Suprapubic skin (tissue), 3 donors: Measurements from ENCODE around the gene PTAR1.

Experiments used
- CTCF ChIP-seq, 2 donors: fragments of 200-600 bp in 1 of 2; fragments of 450-650 bp in 1 of 2; sonication (generic) in 1 of 2; IDR thresholded peaks; one replicate each; pipeline ENCODE4 v1.5.1; 2016 to 2019; ENCODE audit warnings: antibody characterized with exemption in 2 of 2, mild to moderate bottlenecking in 1 of 2, moderate library complexity in 1 of 2
- EP300 ChIP-seq: sonication (generic); formaldehyde crosslinking; IDR thresholded peaks from one replicate; pipeline ENCODE4 v1.6.1; 2017; ENCODE audit warnings: antibody characterized with exemption
- POLR2A ChIP-seq, 2 donors: fragments of 450-650 bp; IDR thresholded peaks; one replicate each; pipeline ENCODE4 v1.6.1; 2017; ENCODE audit warnings: antibody characterized with exemption in 2 of 2, mild to moderate bottlenecking in 2 of 2, moderate library complexity in 2 of 2

GRCh38 chr9:69743930-69744329, 15.9 kb downstream of the PTAR1 start:
- TF ChIP-seq CTCF (IDR thresholded peaks at IDR 0.05): no peak
- TF ChIP-seq EP300: no peak
- no peak for TF ChIP-seq POLR2A (IDR thresholded peaks at IDR 0.05)
